NB4 (cell line): ENCODE measurements around the gene EPG5.

Source experiments
- DNase-seq: peaks from one replicate; pipeline ENCODE4 v3.0.0; 2010; ENCODE audit warnings: low read depth
- H3K4me3 ChIP-seq: one replicate; pipeline ENCODE4 v1.5.1; 2011; ENCODE audit warnings: mild to moderate bottlenecking, low read depth, low read length, moderate library complexity
- MYC ChIP-seq: IDR thresholded peaks from 2 replicates; pipeline ENCODE4 v1.6.1; 2011; ENCODE audit warnings: low read depth, low read length
- POLR2A ChIP-seq: IDR thresholded peaks from 2 replicates; pipeline ENCODE4 v1.6.1; 2011; ENCODE audit warnings: mild to moderate bottlenecking; ENCODE audit not compliant: insufficient read length; ENCODE audit errors: extremely low read depth
- TF ChIP-seq, protein P1 (sequence below): IDR thresholded peaks from 2 replicates; pipeline ENCODE4 v1.6.1; 2011; ENCODE audit warnings: low read depth, low read length
- TF ChIP-seq, protein P2 (sequence below): IDR thresholded peaks from one replicate; pipeline ENCODE4 v1.5.1; 2012; ENCODE audit warnings: low read depth, low read length

EPG5 gene

DNA sequence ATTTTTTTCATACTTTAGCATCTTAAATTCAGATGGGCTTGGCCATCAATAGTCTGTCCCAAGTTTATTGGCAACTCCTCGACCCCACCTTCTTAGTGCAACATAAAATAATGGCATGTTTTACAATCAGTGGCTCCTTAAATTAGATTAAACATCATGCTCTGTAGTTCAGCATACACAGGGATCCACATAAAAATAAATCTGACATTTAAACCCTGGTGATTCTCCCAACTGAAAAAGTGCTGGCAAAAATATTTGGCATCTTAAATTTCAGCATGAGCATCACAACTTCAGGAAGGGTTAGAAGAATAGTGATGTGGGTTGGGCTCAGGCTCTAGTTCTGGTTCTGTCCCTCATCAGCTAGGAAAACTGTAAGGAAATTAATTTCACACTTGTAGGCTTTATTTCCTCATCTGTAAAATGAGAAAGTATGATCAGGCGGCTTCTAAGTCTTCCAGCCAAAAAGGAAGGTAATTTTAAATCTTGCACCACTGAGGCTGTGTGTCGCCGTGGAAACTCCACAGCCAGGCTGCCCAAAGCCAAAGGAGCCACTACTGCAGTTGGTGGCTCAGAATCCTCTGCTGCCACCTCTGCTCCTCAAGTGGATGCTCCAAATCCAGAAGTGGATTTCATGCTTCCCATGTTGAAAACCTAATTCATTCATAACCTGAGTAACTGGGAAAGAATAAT, 17.6 kb upstream of the EPG5 start:
- TF ChIP-seq POLR2A: no peak
- no peak for TF ChIP-seq MYC
- TF ChIP-seq, protein P1, sequence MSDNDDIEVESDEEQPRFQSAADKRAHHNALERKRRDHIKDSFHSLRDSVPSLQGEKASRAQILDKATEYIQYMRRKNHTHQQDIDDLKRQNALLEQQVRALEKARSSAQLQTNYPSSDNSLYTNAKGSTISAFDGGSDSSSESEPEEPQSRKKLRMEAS: no peak
- TF ChIP-seq, protein P2, sequence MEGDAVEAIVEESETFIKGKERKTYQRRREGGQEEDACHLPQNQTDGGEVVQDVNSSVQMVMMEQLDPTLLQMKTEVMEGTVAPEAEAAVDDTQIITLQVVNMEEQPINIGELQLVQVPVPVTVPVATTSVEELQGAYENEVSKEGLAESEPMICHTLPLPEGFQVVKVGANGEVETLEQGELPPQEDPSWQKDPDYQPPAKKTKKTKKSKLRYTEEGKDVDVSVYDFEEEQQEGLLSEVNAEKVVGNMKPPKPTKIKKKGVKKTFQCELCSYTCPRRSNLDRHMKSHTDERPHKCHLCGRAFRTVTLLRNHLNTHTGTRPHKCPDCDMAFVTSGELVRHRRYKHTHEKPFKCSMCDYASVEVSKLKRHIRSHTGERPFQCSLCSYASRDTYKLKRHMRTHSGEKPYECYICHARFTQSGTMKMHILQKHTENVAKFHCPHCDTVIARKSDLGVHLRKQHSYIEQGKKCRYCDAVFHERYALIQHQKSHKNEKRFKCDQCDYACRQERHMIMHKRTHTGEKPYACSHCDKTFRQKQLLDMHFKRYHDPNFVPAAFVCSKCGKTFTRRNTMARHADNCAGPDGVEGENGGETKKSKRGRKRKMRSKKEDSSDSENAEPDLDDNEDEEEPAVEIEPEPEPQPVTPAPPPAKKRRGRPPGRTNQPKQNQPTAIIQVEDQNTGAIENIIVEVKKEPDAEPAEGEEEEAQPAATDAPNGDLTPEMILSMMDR: no peak
- DNase-seq: no peak
- no peak overlapping the region for H3K4me3 ChIP-seq

DNA sequence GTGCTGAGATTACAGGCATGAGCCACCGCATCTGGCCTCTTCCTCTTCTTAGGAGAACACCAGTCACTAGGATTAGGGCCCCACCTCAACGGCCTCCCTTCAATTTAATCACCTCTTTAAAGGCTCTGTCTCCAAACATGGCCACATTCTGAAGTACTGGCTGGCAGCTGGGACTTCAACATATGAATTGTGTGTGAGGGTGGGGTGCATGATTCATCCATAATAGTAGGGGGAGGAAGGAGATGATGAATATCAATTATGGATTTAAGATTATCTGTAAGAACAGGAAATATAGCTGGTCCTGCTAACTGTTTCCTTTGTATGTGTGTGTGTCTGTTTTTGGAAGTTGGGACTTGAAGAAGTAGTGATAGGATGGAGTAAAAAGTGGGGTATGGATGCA, 14.7 kb upstream of the EPG5 start:
- no peak for DNase-seq
- TF ChIP-seq MYC (no peak), POLR2A (no peak)
- TF ChIP-seq, protein P1: no peak
- TF ChIP-seq, protein P2: no peak
- H3K4me3 ChIP-seq: no peak overlapping the region

DNA sequence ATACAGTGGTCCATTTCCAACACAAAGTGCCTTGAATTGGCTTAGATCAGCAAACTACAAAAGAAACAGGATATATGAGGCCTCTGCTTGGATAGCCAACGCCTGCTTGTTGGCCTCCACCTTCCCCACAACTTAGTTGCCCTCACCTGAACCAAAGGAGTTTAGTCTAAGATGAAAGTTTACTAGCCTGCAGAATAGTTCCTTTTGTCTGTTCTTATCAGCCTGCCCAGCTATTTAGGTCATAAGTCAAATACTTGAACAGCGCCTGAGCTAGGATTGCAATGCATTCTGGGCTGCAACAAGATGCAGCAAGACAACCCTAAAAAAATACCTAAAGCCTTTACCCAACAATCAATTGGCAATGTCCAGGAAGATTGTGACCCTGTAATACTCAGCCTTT, 13.1 kb upstream of the EPG5 start:
- no peak for DNase-seq
- H3K4me3 ChIP-seq: no peak overlapping the region
- TF ChIP-seq, protein P2: no peak
- TF ChIP-seq, protein P1: no peak
- TF ChIP-seq POLR2A: no peak
- no peak for TF ChIP-seq MYC

DNA sequence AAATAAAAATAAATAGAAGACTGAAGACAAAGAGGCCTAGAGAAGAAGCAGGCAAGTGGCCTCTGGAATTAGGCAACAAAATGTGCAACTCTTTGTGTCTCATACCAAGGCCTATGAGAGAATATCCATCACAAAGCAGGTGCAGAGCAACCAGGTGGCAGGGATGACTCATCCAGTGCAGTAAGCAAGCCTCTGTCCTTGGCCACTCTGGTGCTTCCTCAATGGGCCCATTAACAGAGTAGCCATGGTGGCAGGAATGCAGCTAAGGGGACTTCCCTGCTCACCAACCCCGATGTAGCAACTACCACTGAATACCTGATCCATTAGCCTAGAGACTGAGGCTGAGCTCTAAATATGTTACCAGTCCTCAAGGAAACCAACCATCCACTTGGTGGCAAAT, 11.0 kb upstream of the EPG5 start:
- DNase-seq: peak; percentile 4
- H3K4me3 ChIP-seq: no peak overlapping the region
- TF ChIP-seq MYC (no peak), POLR2A (no peak)
- TF ChIP-seq, protein P2: no peak
- TF ChIP-seq, protein P1: no peak

DNA sequence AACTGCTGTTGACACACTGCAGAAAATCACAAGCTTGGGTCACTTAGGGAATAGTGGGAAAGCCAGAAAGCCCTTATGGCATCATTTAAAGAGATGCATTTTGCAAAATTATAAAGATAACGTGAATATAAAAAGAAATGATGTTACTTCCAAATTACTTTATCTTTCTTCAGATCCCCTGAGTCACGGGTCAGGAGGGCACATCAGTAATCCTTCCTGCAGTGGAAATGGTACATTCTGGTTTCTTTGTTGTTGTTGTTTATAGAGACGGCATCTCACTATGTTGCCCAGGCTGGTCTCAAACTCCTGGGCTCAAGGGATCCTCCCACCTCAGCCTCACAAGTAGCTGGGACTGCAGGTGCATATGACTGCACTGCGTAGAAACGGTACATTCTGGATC, 9.8 kb upstream of the EPG5 start:
- no peak for DNase-seq
- H3K4me3 ChIP-seq: no peak overlapping the region
- TF ChIP-seq, protein P1: no peak
- TF ChIP-seq MYC (no peak), POLR2A (no peak)

DNA sequence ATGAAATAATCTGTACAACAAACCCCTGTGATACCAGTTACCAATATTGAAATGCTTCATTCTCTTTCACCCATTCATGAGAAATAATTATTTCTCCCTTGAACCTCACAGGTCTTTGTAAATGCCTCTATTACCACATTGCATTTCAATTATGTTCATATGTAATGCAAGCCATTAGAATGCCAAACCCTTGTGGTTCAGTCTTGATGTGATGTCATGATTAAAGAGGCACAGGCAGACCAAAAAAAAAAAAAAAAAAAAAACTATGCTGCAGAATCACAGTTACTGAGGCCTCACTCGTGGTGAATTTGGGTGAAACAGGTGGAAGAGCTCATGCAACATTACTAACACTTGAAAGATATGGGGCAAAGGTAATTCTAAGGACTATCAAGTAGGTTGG, 9.4 kb upstream of the EPG5 start:
- no peak overlapping the region for H3K4me3 ChIP-seq
- DNase-seq: no peak
- TF ChIP-seq POLR2A (no peak), MYC (no peak)
- TF ChIP-seq, protein P2: no peak
- TF ChIP-seq, protein P1: no peak
